GM21526 (cell line): ENCODE data around the gene GPER1.
"Not testable (repeated sequence)": the region's sequence is repeated elsewhere in the genome, so short reads cannot be mapped to it uniquely, and the experiment has no call there.

Source experiments
- ATAC-seq: cut with Tn5 transposase; IDR thresholded peaks from one replicate; pipeline ENCODE4 v1.9.1; 2021; ENCODE audit warnings: moderate library complexity; ENCODE audit not compliant: unreplicated experiment, low FRiP score

The GPER1 gene

DNA sequence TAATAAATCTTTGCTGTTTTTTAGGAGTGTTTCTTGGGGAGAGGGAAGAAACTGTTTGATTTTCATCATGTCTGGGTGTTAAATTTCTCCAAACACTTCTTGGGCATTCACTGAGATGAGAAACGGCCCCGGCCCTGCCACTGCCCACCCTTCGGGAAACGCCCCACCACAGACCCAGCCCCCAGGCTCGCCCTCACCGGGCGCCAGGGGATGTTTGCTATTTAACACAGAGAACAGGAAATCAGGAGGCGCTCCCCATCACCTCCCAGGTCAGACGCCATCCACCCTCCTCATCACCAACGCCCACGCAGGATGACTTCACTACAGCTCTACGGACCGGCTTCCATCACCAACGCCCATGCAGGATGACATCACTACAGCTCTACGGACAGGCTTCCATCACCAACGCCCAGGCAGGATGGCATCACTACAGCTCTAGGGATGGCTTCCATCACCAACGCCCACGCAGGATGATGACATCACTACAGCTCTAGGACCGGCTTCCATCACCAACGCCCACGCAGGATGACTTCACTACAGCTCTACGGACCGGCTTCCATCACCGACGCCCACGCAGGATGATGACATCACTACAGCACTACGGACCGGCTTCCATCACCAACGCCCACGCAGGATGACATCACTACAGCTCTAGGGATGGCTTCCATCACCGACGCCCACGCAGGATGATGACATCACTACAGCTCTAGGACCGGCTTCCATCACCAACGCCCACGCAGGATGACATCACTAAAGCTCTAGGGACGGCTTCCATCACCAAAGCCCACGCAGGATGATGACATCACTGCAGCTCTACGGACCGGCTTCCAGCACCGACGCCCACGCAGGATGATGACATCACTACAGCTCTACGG is 27.5 kb downstream of the GPER1 start:
- ATAC-seq: not testable (repeated sequence)

DNA sequence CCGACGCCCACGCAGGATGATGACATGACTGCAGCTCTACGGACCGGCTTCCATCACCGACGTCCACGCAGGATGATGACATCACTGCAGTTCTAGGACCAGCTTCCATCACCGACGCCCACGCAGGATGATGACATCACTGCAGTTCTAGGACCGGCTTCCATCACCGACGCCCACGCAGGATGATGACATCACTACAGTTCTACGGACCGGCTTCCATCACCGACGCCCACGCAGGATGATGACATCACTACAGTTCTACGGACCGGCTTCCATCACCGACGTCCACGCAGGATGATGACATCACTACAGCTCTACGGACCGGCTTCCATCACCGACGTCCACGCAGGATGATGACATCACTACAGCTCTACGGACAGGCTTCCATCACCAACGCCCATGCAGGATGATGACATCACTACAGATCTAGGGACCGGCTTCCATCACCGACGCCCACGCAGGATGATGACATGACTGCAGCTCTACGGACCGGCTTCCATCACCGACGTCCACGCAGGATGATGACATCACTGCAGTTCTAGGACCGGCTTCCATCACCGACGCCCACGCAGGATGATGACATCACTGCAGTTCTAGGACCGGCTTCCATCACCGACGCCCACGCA is 28.6 kb downstream of the GPER1 start:
- not testable (repeated sequence) for ATAC-seq

DNA sequence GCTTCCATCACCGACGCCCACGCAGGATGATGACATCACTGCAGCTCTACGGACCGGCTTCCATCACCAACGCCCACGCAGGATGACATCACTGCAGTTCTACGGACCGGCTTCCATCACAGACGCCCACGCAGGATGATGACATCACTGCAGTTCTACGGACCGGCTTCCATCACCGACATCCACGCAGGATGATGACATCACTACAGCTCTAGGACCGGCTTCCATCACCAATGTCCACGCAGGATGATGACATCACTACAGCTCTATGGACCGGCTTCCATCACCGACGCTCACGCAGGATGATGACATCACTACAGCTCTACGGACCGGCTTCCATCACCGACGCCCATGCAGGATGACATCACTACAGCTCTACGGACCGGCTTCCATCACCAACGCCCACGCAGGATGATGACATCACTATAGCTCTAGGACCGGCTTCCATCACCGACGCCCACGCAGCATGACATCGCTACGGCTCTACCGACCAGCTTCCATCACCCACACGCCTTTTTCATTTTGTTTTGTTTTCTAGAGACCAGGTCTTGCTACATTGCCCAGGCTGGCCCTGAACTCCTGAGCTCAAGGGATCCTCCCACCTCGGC is 29.5 kb downstream of the GPER1 start:
- no peak for ATAC-seq

DNA sequence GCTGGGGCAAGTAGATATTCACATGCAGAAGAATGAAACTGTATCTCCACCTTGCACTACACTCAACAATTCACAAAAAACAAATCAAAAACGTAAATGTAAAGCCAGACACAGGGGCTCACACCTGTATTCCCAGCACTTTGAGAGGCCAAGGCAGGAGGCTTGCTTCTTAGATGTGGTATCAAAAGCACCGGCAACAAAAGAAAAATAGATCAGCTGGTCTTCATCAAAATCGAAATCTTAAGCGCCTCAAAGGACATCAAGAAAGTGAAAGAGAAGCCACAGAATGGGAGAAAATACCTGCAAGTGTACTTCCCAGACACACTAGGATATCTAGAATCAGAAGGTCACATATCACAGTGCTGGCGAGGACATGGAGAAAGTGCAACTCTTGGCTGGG is 31.3 kb downstream of the GPER1 start:
- ATAC-seq: no peak

DNA sequence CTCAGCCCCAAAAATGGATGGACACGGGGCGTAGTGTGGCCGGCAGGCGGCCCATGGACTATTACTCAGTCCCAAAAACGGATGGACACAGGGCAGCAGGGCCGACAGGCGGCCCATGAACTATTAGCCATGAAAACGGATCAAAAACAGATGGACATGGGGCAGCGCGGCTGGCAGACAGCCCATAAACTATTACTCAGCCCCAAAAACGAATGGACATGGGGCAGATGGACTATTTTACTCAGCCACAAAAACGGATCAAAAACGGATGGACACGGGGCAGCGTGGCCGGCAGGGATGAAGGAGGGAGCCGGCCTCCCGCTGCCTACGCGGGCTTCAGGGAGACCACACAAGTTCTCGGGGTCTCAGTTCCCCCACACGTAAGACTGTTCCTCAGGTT is 32.9 kb downstream of the GPER1 start:
- no peak for ATAC-seq

DNA sequence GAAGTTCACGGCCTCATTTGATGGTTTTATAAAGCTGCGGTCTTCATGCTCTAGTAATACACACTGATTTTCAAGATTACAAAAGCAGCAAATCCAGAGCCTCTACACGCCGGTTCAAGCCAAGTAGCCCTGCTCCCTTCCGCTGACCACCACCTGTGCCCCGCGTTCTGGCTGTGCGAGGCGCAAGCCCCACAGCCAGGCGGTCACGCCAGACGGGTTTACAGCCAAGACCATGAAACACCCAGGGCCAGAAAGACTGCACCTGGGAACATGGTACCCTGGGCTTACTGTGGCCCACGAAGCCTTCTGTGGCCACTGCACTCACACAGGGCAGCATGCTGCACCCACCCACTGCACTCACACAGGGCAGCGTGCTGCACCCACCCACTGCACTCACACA is 33.6 kb downstream of the GPER1 start:
- ATAC-seq: no peak

DNA sequence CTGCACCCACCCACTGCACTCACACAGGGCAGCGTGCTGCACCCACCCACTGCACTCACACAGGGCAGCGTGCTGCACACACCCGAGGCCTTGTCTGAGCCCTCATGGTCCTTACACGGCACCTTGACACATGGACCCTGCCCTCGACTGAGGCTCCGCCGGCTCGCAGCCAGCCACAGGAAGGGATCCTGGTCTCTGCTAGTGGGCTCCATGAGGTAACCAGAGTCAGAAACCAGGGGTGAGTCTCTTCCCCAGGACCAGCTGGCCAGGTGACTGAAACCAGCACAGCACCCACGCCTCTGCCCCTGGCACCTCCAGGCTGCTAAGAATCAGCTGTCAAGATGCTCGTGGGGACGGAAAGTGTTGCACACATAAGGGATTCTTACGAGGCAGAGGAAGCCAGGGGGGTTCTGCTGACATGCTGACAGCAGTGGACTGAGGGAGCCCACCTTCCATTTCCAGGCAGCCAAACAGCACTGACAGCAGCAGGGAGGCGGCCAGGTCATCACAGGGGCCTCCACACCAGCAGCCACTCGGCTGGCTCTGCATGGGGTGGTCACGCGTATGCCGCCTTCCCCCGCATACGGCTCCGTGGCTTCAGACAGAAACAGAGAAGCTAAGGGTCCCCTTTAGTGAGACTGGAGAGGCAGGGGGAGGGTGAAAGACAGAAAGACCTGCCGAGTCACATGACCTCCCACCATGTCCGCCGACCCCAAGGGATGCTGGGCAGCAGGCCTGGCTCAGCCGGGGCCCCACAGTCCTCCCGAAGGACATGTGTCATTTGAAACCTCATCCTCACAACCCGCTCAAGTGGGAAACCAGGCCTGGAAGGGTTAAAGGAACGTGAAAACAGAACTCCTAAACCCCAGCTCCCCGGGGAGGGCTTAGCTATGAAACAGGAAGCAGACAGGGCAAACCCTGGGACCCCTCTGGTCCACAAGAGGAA is 34.2 kb downstream of the GPER1 start:
- no peak for ATAC-seq

DNA sequence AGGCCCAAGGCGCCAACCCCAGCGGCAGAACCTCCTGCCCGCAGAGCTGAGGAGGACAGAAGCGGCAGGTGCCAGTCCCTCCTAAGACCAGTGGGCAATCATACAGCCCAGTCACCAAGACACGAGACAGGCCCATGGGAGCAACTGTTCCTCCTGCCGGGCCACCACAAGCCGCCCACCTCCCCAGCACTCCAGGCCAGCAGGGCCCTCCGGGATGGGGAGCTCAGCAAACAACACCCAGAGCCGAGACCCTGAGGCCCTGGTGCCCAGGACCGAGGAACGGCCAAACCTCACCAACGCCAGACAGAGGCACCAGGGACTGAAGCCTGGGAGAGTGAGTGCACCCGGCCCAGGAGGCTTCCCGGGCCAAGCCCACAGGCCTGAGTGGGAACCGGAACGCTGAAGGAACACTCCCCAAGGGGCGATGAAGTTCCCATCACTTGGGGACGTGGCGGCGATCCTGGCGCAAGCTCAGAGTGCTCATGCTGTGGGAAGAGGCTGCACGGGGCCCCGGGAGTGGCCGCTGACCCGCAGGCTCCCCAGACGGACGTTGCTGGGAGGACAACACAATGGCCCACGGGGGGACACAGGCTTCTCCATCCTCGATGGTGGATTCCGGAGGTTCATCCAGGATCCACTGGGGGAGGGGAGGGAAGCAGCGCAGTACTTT is 35.1 kb downstream of the GPER1 start:
- no peak for ATAC-seq

DNA sequence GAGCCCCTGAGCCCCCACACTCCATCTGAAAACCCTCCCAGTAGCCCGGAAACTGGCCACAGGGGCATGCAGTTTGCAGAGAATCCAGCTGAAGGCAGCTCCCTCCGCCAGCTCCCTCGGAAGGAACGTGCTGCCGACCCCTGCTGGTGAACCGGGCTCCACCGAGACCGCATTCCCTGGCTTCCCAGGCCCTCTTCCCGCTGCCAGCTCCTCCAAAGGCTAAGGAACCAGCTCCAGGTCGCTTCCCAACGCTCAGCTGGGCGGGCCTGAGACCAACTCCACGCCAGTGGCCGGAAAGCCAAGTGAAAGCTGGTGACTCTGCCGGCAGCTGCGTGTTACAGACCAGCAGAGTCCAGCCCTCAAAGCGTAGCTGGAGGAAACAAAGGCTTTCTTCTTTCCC is 35.8 kb downstream of the GPER1 start:
- no peak for ATAC-seq

DNA sequence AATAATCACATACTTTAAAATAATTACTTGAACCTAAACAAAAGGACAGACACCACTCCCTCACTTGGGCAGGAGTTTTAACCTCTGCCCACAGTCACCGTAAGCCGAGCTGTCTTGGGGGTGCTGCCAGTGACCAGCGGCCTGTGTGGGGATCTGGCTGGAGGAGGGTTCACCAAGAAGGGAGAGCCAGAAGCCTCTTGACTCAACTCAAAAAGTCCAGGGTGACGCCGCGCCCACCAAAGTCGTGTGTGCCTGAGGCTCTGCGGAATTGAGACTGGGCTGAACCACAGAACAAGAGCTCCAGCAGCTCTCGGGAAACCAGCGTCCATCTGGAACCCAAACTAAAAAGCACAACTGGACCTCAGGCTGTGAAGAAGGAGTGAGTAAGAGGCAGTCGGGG is 36.3 kb downstream of the GPER1 start:
- no peak for ATAC-seq

DNA sequence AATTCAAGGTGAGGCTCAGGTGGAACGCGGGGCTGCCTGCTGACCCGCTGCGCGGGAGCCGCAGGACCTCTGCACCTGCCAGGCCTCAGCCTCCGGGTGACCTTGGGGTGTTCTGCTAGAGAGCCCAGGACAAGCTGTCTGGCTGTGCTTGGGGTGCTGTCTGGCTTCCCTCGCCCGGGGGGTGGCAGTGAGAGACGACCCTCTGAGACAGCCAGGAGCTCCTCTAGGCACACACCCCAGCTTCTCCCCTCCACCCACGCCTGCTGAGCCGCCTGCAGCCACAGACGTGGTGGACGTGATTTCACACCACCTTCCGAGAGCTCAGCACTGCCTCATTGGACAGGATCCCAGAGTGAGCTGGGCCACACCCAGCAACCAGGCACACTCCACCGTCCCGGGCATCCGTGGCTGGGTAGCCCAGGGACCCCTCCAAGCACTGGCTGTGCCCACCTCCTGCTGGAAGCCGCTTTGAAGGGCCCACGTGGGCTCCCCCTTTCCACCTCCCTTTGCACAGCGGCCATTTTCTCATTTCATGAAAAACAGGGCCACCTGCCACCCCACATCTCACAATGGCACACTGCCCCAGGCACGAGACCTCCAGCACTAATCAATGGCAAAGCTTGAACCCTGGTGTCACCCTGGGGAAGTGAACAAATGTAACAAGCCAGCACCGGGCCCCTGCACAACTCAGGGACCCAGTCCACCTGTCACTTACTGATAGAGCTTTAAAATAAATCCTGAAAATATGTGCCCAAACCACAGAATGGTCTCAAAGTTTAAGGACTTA is 37.1 kb downstream of the GPER1 start:
- ATAC-seq: no peak

DNA sequence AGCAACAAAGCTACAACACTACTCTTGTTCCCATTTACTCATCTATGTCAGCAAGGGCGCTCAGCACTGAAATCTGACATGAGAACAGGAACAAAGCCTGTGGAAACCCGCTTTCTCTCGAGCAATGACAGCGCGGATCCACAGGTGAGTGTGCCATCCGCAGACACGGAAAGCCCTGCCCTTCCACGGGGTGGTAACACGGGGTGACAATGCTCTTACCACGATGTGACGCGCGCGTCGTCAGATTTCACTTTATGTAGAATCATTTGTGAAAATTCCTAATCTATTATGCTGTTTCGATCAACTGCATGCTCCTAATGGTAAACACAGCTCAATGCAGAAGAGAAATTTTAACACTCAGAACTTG is 37.7 kb downstream of the GPER1 start:
- ATAC-seq: no peak

DNA sequence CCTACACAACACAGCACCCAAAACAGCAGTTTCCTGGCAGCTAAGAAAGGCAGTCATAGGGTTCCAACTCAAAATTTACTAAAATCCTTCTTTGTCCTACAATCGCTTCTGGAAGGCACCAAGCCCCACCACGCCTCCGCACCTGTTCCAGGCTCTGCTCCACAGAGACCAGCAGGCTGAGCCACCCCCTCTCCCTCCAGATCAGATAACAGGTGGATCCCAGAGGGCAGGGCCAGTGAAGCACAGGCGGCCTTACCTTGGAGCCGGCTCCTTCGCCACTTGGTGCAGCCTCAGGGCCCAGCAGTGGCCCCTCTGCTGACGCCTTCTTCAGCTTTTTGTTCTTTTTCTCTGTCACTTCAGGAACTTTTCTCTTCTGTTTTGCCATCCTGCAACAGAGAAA is 39.1 kb downstream of the GPER1 start:
- no peak for ATAC-seq

DNA sequence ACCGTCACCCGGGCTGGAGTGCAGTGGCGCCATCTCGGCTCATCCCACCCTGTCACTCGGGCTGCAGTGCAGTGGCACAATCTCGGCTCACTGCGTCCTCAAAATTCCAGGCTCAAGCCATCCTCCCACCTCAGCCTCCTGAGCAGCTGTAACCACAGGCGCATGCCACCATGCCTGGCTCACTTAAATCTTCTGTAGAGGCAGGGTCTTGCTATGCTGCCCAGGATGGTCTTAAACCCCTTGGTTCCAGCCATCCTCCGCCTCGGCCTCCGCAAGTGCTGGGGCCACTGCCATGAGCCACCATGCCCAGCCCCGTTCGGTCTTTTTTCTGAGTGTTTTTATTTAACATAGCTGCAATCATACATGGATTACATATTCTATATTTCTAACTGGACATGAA is 41.5 kb downstream of the GPER1 start:
- ATAC-seq: no peak

DNA sequence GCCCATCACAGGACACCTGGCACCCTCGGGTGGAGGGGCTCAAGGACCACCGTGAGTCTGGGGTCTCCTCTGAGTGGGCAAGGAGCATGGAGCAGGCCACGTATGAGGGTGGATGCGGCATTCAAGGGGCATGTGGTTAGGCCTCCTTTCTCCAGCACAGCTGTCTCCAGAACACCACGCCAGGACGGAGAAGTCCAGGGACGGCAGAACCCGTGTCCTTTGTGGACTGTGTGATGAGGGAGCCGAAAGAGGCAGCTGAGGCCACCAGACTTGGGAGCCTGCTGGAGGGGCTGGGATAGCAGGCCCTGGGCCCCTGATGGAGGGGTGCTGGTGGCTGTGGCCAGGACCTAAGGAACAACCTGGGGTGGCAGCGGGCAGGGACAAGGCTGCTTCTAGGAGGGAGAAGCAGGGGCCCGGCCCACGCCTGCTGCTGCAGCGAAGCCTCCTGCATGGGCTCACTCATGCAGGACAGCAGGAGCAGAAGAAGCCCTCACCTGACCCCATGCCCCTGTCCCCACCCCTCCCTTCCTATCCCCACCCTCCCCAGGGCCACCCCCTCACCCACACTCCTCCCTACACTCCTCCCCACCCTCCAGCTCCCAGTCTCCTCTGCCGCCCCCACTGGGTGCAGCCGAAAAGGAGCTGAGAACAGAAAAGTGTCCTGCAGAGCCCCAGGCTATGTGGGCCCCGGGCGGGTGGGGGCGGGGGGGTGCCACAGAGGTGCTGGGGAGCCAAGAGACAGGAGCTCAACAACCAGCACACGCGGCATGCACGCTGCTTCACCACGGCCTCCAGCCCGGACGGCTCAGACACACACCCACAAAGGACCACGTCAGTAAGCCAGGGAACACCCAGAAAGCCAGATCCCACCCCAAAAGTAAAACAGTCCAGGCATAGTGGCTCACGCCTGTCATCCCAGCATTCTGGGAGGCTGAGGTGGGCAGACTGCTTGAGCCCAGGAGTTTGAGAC is 42.4 kb downstream of the GPER1 start:
- no peak for ATAC-seq

DNA sequence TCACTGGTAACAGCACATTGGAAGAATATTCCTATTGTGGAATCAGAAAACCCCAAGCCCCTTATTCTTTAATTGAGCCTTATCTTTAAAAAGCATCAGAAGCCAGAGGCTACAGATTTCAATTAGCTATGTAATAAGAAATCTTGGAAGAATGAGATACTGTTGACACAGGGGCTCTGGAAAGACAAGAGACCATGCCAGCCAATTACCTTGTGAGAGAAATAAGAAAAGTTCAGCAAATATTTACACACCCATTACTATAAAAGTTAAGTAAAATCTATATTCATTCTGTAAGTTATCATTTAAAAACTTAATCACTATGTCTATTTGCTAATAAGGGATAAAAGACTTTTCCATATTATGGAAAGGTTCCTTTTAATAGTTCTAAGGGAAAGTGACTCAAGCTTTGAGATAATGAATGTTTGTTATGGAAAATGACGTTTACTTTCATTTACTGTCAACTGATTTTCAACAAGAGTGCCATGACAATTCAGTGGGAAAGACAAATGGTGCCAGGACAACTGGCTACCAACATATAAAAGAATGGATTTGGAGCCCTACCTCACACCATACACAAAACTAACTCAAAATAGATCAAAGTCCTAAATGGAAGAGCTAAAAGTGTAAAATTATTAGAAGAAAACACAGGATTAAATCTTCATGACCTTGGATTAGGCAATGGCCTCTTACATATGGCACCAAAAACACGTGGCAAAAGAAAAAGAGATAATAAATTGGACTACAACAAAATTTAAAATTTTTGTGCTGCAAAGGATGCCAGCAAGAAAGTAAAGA is 43.8 kb downstream of the GPER1 start:
- no peak for ATAC-seq

DNA sequence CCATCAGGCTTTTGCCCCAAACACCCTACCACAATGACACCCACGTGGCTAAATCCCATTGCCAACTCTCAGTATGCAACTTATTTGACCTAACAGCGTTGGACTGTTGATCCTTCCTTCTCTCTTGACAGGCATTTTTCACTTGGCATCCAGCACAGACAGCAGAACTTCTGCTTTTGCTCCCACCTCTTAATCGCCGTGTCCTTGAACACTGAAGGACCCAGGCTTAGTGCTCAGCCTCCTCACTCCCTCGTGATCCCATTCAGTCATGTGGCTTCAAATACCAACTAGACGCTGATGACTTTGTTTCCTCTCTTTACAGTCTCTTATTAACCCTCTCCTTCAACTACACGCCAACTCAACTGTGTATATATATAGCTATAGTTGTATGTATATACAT is 47.0 kb downstream of the GPER1 start:
- no peak for ATAC-seq
